C1 segment of cervical spinal cord (tissue), 14 donors: ENCODE results near the gene MSH5.
A peak's percentile ranks its signal among the peaks of the same experiment; 100 is the strongest.

Source experiments
- DNase-seq, 14 donors: peaks; one replicate each; lab custom pipeline; 2025; lab: John Stamatoyannopoulos, UW

Gene MSH5

DNA sequence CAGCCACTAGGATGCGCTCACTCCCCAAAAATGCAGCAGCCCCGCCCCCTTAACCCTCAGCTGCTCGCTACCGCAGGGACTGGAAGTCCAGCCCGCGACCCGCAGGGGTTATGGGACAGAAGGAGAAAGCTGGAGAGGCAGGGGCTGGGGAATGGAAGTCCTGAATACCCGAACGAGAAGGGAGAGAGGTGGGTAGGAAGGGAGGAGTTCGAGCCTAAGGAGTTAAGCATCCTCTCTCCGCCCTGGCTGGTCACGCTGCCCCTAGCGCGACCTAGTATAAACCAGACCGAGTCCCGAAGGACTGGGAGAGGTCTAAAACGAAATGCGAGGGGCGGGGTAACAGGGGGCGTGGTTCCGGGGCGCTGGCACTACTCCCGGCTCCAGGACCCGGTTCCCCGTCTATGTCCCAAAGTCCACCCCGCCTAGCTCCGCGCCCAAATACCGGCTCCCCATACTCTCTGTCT, 10.3 kb upstream of the MSH5 start:
- peak; percentile 50 to 93 (median 83) for DNase-seq

DNA sequence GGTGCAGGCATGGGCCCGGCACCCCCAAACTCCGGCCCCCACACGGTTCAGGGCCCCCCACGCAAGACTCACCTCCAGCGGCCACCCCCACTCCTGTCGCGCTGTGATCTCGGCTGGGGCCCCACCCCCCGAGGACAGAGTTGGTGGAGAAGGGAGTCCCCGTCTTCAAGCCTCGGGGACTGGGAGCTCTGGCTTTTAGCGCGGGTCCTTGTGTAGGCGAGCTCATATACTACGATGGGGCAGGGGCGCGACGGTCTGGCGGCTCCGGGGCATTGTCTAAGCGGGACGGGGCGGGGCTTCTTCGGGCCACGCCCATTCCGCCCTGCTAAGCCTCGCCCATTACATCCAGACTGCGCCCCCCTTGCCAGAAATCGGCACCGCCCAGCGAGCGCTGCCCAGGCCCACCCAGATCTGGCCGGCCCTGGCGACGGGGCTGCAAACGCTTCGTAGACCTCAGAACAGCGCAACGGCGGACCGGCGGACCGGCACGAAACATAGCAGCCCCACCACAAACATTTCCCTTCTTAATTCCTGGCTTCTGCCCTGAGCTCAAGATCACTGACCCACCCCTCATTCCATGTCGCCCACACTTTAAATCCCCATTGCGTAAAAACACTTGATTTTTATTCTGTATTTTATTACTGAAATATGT, 9.7 kb upstream of the MSH5 start:
- DNase-seq, result peak in 12 of 14 donors; percentile 25 to 82 (median 74)

DNA sequence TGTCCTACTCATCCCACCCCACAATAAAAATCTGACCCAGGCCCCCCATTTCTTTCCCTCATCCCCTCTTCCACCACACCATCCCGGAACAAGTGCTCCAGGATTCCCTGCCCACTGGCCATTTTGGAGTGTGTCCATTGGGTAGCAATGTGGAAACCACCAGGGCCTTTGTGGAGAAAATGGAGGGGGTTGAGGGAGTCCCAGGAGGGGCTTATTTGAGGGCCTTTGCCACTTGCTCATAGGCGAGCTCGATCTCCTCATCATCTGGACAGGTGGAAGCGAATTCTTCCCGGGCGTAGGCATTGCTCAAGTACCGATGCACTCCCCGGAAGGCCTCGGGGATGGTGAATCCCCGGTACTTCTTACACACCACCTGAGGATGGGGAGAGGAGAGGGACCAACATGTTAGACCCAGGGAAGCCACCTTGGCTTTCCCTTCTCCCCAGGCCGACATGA, 9.1 kb upstream of the MSH5 start:
- no peak for DNase-seq

DNA sequence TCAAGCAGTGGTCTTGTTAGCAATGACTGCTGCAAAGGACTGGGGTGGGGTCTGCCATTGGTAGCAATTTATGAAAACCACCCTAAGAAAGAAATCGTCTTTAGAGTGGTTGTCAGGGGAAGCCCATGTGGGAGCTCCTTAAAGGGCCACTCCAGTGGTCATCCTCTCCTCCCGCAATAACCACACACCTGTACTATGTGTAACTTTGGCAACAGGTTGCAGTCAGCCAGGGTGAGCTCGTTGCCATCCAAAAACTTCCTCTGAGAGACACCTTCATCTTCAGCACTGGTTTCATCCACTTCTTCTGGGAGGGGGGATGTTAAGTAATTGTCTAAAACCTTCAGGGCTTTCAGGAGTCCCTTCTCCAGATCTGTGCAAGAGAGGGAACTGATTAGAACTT, 7.8 kb upstream of the MSH5 start:
- DNase-seq, result no peak

DNA sequence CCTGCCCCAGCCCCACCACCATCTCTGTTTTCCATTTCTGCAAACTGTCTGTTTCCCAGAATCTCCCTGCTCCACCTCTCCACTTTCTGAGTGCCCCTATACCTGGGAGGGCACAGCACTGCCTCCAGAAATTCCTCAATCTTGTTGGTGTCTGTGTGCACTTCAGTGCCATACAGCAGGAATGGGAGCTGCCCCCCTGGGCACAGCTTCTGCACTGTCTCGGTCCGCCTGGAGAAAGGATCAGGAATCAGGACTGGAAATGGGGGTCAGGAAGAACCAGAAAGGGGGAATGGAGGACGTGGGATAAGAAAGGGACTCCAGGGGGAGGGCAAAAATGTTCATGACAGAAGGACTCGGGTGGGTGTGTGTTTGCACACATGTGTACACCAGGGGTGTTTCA, 6.1 kb upstream of the MSH5 start:
- DNase-seq, result no peak

DNA sequence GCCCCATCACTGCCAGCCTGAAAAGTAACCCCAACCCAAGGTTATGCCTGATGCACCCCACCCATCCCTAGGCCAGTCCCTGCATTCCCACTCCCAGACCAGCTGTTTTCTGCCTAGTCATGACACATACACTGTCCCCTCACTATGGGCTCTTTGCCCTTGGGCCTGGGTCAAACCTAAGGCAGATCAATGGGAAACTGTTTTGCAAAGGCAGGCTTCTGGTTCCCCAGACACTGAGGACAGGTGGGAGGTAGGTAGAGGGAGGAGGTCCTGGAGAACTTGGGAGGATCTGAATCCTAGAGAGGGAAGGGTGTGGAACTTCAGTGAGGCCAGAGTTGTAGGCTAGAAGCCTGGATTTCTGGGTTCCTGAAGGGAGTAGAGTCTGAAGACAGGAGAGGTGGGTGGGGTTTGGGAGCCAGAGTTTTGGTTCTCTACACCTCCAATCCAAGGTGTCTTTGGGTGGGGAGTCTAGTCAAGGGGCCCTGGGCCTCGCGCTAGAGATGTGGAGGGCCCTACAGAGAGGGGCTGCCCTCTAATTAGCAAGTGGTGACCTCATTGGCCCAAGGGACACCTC, 5.5 kb upstream of the MSH5 start:
- no peak for DNase-seq

GRCh38 chr6:31734821-31735406, 4.9 kb upstream of the MSH5 start:
- DNase-seq, result peak in 3 of 14 donors; percentile 21 to 49 (median 29)

DNA sequence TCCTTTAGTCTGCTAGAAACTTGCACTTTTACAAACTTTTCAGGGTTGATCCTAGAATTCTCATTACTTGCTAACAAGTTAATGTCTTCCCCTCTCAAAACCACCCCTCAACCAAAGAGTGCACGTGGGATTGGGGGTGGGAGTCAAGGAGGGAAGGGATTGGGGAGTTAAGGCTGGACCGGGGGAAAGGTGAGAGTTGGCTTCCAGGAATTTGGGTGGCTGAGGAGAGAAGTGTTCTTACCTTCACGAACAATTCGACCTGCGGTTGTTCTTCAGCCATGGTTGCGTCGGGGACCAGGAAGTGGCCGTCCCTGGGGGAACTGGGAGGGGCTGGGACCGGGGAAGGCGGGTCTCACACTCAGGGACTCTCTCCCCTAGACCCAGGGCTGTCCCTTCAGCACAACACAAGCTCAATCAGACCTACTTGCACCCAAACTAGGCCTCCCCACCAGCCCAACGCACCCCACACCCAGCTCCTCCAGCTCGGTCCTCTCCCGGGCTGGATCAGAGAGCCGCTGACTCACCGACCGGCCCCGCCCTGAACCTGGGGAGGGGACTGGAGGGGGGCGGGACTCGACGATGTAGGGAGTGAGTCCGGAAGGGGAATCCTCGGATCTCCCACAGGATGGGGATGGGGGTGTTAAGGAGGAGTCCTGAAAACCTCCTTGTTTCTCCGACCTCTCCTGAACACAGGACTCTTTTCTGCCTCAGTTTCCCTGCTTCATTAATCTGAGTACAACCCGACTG, 3.6 kb upstream of the MSH5 start, which contains the start of gene CLIC1:
Gene CLIC1 (minus strand): TSS at position 510 of the 747 bp plus-strand sequence. CDS start 230 bp downstream, at position 280.
- DNase-seq, result peak in 8 of 14 donors; percentile 30 to 74 (median 48)

DNA sequence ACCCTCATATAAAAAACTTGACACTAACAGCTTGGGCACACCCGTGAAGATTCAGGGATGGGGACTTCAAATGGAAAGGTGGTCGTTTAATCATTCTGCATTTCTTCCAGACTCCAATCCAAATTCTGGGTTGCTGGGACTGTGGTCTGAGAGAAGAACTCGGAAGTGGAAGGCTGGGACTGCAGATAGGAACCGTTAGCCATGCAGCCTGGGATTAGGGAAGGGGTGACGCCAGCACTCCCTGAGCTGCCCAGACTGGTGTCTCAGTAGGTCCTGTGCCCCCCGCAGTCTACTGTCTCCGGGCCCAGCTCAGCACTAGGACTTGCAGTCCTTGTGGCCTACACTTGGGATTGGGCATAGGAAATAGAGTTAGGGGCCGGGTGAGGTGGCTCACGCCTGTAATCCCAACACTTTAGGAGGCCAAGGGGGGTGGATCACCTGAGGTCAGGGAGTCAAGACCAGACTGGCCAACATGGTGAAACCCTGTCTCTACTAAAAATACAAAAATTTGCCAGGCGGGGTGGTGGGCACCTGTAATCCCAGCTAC, 3.0 kb upstream of the MSH5 start:
- no peak for DNase-seq

DNA sequence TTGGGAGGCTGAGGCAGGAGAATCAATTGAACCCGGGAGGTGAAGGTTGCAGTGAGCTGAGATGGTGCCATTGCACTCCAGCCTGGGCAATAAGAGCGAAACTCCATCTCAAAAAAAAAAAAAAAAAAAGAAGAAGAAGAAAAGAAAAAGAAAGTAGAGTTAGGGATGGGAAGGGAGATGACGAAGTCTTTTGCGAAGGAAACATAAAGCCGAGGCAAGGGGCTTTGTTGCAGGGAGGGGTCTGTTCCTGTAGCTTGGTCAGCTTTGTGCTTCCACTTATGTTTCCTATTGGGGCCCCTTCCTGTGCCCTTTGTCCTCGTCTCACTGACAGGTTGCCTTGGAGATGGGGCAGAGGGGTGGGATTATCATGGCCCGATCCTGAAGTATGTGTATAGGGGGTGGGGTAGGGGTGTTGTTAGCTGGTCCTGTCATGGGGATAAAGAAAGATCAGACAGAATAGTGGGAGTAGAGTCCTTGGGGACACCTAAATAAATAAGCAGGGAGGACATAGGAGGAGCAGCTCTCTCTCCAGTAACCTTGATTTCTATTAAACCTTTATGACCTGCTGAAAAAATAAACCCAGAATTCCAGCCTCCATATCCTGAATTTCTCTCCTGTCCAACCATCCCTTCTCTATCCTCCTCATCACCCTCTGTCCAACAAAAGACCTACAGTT, 2.4 kb upstream of the MSH5 start:
- no peak for DNase-seq

- peak in 5 of 14 donors; percentile 23 to 47 (median 33) for DNase-seq
Measured at GRCh38 chr6:31737991-31738979, 1.5 kb upstream of the MSH5 start.

- peak in 2 of 14 donors; percentile 21 to 46 for DNase-seq
Measured at GRCh38 chr6:31740397-31741223, 805 bp downstream of the MSH5 start.

- no peak for DNase-seq
Measured at GRCh38 chr6:31741815-31742214, 2.0 kb downstream of the MSH5 start.

- DNase-seq, result no peak
Measured at GRCh38 chr6:31742894-31743293, 3.1 kb downstream of the MSH5 start.

- DNase-seq, result no peak
Measured at GRCh38 chr6:31744422-31744821, 4.6 kb downstream of the MSH5 start.

- no peak for DNase-seq
Measured at GRCh38 chr6:31749301-31750036, 9.7 kb downstream of the MSH5 start.

DNA sequence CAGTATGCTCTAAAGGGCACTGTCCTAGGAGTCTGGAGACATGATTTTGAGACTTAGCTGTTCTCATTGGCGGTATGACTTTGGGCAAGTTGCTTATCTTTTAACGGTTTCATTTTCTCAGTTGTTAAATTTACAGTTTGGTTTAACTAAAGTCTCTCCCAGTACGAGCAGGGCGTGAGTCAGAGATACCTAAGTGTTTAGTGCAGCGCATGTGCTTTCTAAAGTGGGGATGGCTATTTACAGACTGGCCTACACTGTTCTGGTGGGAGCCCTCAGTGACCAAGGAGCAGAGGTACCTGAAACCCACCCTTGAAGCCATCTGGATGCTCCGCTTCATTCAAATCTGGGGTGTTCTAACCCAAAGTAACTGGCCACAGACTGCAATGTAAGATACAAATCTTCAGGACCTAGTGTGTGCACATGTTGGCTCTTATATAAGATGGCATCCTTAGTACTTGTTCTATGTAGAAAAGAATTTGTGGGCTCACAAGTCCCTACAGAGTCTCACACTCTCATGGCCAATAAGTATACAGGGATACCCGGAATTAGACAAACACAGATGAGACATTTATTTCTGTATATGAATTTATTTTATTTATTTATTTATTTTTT, 10.7 kb downstream of the MSH5 start:
- no peak for DNase-seq

- no peak for DNase-seq
Measured at GRCh38 chr6:31752739-31753319, 13.0 kb downstream of the MSH5 start.
